Medulla oblongata (tissue), 1 donor: Measurements from ENCODE around the gene WDR83.
A peak's percentile ranks its signal among the peaks of the same experiment; 100 is the strongest.
"Not testable (repeated sequence)": the region's sequence is repeated elsewhere in the genome, so short reads cannot be mapped to it uniquely, and the experiment has no call there.

Experiments
- DNase-seq: peaks from one replicate; pipeline ENCODE4 v3.0.0-alpha.2; 2015; ENCODE audit errors: extremely low spot score

The WDR83 gene

DNA sequence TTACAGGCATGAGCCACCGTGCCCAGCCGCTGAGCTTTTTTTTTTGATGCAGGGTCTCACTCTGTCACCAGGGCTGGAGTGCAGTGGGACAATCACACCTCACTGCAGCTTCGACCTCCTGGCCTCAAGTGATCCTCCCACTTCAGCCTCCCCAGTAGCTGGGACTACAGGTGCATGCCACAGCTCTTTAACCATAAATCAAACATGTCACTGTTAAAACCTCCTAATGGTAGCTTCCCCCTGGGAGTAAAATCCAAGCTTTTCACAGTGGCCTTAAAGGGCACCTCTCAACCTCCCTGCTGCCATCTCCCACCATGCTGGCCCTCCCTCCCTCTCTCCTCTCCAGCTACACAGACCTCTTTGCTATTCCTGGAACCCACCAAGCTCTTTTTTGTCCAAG is 19.2 kb downstream of the WDR83 start:
- DNase-seq: no peak

GRCh38 chr19:12687496-12688196 is 21.0 kb downstream of the WDR83 start, which contains the start of gene GNG14:
TSS of gene GNG14 (plus strand) at chr19:12687998. CDS start at chr19:12688049, 51 bp downstream.
- DNase-seq: no peak

GRCh38 chr19:12689012-12689411 is 22.4 kb downstream of the WDR83 start:
- DNase-seq: no peak

DNA sequence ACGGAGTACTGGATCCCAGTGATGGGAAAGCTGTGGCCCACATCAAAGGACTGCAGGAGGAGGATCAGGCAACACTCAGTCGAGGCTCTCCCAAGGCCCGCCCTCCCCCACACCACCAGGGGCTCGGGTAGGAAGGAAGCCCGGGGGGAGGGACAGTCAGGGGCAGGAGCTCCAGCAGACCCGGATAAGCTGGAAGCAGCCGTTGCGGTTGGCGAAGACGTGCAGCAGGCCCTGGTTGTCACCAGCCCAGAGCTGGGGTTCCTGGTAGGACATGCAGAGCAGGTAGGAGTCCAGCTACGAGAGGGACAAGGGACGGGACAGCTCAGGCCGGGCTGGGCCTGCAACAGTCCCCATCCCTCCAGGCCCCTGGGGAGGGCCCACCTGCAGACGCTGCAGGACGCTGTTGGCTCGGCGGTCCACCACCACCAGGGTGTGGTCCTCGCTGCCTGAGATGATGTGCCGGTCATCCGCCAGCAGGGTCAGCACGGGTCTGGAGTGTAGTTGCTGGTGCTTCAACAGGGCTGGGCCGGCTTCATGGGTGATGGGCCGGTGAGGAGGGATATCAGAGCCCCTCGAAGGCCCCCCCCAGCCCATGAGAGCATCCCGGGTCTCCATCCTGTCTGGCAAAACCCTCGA is 23.1 kb downstream of the WDR83 start:
- no peak for DNase-seq

DNA sequence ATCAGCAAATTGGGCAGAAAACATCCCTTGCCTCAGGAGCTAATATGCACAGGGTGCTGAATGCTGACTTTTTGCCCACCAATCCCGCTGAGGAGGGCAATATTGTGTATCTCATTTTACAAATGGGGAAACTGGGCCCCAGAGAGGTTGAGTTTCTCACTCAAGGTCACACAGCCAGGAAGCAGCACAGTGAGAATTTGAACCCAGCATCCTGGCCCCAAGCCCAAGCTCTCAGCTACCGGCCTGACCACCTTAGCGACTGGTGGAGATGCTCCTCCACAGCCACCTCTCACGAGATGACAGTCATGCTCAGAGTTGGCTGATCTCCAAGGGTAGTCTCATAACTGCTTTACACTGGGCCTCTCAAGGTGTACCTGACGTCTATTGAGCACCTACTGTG is 26.4 kb downstream of the WDR83 start:
- DNase-seq: no peak

DNA sequence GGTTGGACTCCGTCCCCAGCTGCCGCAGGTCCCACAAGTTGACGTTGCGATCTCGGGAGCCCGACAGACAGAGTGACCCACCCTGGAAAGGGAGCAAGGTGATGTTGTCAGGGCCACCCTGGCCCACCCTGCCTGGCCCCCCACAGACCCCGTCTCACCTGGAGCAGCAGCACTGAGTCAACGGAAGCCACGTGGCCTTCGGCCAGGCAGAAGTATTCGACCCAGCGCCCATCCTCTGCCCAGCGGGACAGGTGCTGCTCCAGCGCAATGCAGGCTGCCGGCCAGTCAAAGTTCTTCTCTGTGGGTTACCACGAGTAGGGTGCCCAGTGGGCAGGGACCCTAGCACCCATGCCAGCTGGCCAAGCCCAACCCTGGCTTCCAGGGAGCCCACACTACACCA is 28.0 kb downstream of the WDR83 start:
- no peak for DNase-seq

- DNase-seq: no peak
Observed at GRCh38 chr19:12695096-12695495, 28.5 kb downstream of the WDR83 start.

DNA sequence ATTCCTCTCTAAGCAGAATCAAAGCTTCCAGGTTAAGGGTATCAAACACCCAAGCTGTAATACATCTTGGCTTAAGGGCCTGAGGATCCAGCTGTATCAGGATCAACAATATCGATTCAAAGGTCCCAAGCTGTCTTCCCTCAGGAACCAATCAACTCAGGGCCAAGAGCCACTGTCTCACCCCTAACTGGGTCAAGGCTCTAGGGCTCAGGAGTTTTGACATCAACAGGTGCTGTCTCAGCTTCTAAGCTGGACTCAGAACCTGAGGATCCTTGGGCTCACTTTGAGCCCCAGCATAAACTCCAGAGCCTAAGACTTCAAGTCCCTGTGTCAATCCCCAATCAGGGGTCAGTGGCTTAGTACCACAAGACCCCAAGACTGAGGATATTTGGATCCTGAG is 28.9 kb downstream of the WDR83 start:
- DNase-seq: no peak

GRCh38 chr19:12695997-12696365 is 29.4 kb downstream of the WDR83 start:
- DNase-seq: no peak

DNA sequence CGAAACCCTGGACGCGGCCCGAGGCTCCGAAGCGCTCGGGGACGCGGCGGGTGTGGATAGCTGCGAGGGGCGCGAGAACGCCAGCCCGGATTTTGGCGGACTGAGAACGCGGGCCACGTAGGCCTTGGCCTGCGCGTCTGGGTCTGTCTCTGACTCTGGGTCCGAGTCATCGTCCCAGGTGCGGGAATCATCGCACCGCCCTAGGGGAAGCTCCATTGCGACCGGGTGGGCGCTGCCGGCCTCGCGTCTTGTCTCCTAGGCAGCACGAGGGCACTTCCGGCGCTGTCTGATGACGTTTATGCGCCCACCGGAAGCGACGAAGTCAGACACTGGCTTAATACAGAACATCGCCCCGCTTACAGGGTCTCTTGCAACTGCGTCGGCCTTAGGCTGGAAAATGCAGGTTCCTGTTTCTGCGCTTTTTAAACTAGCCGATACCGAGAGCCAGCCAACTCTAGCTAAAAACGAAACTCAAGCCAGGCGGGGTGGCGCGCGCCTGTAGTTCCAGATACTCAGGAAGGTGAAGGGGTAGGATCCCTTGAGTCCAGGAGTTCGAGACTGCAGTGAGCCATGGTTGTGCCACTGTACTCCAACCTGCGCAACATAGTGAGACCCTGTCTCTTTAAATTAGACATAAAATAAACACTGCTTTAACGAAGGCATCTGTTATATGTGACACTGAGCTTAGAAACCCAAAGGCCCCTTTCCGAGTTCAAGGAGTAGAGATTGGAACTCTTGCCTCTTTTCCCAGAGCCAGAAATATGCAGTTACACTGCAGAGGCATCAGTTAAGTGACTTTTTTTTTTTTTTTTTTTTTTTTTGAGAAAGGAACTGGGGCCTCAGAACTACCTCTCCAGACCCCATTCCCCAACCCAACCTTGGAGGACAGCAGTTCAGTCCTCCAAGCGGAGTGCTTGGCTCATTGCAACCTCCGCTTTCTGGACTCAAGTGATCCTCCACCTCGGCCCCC is 30.0 kb downstream of the WDR83 start, which contains the start of gene FBXW9:
FBXW9 (minus strand) TSS at position 266 of the 970 bp plus-strand sequence; CDS start at position 216, 50 bp downstream.
- DNase-seq: peak; percentile 96

DNA sequence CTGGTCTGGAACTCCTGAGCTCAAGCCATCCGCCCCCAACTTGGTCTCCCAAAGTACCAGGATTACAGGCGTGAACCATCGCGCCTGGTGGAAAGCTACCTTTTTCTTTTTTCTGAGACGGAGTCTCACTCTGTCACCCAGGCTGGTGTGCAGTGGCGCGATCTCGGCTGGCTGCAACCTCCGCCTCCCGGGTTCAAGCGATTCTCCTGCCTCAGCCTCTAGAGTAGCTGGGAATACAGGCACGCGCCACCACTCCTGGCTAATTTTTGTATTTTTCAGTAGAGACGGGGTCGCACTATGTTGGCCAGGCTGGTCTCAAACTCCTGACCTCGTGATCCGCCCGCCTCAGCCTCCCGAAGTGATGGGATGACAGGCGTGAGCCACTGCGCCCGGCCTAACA is 30.8 kb downstream of the WDR83 start:
- DNase-seq: not testable (repeated sequence)

- no peak for DNase-seq
Observed at GRCh38 chr19:12698138-12698537, 31.5 kb downstream of the WDR83 start.

- no peak for DNase-seq
Observed at GRCh38 chr19:12701596-12702282, 35.1 kb downstream of the WDR83 start.

GRCh38 chr19:12703046-12703445 is 36.4 kb downstream of the WDR83 start:
- no peak for DNase-seq

DNA sequence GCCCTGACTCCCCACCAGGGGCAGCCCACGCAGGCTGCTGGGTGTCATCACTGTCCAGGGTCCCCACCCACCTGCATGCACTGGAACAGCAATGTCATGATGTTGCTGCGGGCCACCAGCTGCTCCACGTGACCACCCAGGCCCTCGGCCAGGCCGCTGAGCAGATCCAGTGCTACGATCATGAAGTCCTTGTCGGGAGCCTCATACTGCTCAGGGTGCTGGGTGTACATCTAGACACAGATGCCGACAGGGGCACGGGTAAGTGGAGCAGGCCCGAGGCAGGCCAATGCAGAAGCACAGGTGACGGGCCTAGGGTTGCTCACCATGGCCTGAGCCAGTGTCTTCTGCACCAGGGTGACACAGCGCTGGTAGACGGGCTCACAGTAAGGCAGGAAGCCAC is 38.6 kb downstream of the WDR83 start:
- DNase-seq: no peak

DNA sequence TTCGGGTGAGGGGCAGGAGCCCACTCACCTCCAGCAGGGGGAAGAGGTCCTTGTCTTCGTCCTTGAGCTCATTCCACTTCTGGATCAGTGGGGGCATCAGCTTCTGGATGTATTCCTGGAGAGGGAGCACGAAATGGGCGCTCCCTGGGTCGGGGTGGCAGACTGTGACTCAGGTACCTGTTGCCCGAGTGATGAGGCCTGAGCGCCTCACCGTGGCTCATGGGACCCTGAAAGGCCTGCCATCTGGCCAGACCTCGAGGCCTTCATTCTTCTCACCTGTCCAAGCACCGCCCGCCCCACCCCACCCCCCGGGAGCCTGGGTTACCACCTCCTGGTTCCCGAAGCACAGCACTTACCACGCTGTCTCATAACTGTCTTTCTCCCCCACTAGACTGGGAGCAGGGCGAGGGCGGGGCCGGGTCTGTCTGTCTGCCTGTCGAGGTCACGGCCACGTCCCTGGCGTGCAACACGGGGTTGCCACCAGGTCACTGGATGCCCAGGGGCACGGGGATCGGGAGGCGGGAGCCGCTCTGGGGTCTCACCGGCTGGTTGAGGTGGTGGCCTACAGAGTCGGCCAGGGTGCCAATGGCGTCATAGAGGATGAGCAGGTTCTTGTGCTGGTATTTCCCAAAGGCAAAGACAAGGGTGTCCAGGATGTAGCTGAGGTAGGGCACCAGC is 39.2 kb downstream of the WDR83 start:
- no peak for DNase-seq

GRCh38 chr19:12706332-12706718 is 39.7 kb downstream of the WDR83 start:
- no peak for DNase-seq

- DNase-seq: no peak
Observed at GRCh38 chr19:12708641-12709040, 42.0 kb downstream of the WDR83 start.

DNA sequence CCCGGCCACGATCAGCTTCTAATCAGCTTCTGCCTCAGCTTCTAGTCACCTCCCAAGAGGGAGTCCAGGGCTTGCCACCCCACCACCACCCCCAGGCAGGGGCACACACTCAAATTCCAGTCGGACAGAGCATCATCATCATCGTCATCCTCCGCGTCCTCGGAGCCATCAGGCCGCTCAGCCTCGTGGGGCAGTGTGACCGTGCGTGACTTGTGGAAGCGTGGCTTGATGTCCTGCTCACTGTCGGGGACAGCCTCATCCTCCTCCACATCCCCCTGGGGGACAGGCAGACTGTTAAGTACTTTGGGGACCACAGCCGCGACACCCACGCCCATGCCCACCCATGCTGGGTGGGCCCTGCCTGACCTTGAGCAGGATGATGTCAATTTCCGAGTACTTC is 44.6 kb downstream of the WDR83 start:
- DNase-seq: no peak

DNA sequence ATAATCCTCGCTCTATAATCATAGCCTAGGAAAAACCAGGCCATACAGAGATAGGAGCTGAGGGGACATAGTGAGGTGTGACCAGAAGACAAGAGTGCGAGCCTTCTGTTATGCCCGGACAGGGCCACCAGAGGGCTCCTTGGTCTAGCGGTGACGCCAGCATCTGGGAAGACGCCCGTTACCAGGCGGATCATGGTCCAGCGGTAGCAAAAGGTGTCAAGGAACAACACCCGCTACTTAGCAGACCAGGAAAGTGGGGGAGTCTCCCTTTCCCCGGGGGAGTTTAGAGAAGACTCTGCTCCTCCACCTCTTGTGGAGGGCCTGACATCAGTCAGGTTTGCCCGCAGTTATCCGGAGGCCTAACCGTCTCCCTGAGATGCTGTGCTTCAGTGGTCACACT is 45.5 kb downstream of the WDR83 start:
- DNase-seq: not testable (repeated sequence)

DNA sequence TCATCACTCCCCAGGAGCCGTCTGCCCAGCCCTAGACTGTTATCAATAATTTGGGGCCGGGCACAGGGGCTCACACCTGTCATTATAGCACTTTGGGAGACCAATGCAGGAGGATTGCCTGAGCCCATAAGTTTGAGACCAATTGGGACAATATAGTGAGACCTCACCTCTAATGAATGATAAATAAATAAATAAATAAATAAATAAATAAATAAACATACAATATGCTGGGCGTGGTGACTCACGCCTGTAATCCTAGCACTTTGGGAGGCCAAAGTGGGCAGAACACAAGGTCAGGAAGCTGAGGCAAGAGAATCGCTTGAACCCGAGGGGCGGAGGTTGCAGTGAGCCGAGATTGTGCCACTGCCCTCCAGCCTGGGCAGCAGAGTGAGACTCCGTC is 46.7 kb downstream of the WDR83 start:
- DNase-seq: not testable (repeated sequence)
